ENCODE results near the gene CHRNA4. TPM values are rescaled to one million over a fixed set of nuclear protein-coding genes. Genes with fewer than 3 reads are reported as not detected.

Gene CHRNA4
- total RNA-seq, 2 donors from 2014 or later: 0.46 TPM; not detected in 1

DNA sequence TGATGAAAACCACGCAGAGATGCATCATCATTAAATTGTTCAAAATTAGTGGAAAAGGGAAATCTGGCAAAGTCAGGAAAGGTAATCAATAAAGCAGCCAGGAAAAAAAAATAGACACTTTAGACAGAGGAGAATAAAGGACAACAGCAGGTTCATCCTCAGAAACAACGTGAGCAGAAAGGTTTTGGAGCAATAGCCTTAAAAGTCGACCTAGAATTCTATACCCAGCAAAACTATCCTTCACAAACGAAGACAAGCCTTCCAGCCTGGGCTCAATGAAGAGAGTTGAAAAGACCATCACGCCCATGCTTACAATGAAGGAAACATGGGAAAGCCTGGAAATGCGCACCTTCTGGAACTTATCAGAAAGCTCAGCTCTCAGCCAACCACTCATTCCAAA is 24.7 kb upstream of the CHRNA4 start:
- Histone ChIP-seq H3K27me3 (ENCODE audit: control insufficient read depth, insufficient read depth, low read length, poor library complexity, severe bottlenecking) (no peaks in the 10 kb centered on the region), H3K36me3 (ENCODE audit: control insufficient read depth, insufficient read depth, low read length) (no peaks in the 10 kb centered on the region), H3K27ac (ENCODE audit: low read depth, low read length) (no peak overlapping the region), H3K4me3 (ENCODE audit: low read length) (no peak overlapping the region), H3K4me1 (ENCODE audit: control insufficient read depth, insufficient read depth, low read length) (no peaks in the 10 kb centered on the region), H3K9ac (ENCODE audit: extremely low read depth, low read length, poor library complexity, severe bottlenecking) (no peak overlapping the region), H3K9me3 (ENCODE audit: control insufficient read depth, low read length) (peaks cover 31% of the 10 kb centered on the region)
- TF ChIP-seq, protein P1, sequence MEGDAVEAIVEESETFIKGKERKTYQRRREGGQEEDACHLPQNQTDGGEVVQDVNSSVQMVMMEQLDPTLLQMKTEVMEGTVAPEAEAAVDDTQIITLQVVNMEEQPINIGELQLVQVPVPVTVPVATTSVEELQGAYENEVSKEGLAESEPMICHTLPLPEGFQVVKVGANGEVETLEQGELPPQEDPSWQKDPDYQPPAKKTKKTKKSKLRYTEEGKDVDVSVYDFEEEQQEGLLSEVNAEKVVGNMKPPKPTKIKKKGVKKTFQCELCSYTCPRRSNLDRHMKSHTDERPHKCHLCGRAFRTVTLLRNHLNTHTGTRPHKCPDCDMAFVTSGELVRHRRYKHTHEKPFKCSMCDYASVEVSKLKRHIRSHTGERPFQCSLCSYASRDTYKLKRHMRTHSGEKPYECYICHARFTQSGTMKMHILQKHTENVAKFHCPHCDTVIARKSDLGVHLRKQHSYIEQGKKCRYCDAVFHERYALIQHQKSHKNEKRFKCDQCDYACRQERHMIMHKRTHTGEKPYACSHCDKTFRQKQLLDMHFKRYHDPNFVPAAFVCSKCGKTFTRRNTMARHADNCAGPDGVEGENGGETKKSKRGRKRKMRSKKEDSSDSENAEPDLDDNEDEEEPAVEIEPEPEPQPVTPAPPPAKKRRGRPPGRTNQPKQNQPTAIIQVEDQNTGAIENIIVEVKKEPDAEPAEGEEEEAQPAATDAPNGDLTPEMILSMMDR (conservative IDR thresholded peaks at IDR 0.05): no peak
- no peak overlapping the region for H3K27ac Mint-ChIP-seq
- DNase-seq: no peak
- no peak overlapping the region for H3K4me3 Mint-ChIP-seq
- no peaks in the 10 kb centered on the region for H3K4me1 Mint-ChIP-seq
- no peaks in the 10 kb centered on the region for H3K36me3 Mint-ChIP-seq (ENCODE audit: low read depth)
- peaks cover 44% of the 10 kb centered on the region for H3K9me3 Mint-ChIP-seq
- H3K27me3 Mint-ChIP-seq (ENCODE audit: insufficient read depth): no peaks in the 10 kb centered on the region
- WGBS, 2 experiments (ENCODE audit: insufficient coverage in 1 of 2, insufficient read length in 1 of 2): 86 to 96% methylated on average over 5 to 6 of the region's 6 CpGs

DNA sequence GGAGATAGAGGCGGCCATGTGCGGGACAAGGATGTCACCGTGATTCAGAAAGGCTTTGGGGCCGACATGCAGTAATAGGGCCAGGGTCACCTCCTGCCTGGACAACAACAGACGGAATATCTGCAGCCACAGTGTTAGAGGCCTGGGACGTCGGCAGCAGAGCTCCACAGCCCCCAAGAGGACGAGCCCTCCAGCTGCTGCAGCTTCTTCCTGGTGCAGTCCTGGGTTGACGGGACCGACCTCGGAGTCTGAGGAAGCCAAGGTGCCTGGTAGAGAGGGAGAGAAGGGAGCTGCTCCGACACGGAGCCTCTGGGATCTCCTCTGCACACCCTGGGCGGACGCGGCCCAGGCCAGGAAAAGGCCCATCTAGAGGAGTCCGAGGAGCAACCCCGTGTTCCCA is 23.2 kb upstream of the CHRNA4 start:
- Mint-ChIP-seq H3K4me3 (no peak overlapping the region), H3K4me1 (no peaks in the 10 kb centered on the region), H3K9me3 (peaks cover 44% of the 10 kb centered on the region), H3K27ac (no peak overlapping the region), H3K27me3 (ENCODE audit: insufficient read depth) (no peaks in the 10 kb centered on the region), H3K36me3 (ENCODE audit: low read depth) (no peaks in the 10 kb centered on the region)
- H3K9me3 ChIP-seq (ENCODE audit: control insufficient read depth, low read length): peaks cover 31% of the 10 kb centered on the region
- H3K9ac ChIP-seq (ENCODE audit: extremely low read depth, low read length, poor library complexity, severe bottlenecking): no peak overlapping the region
- no peak overlapping the region for H3K27ac ChIP-seq (ENCODE audit: low read depth, low read length)
- no peaks in the 10 kb centered on the region for H3K4me1 ChIP-seq (ENCODE audit: control insufficient read depth, insufficient read depth, low read length)
- H3K36me3 ChIP-seq (ENCODE audit: control insufficient read depth, insufficient read depth, low read length): no peaks in the 10 kb centered on the region
- no peak overlapping the region for H3K4me3 ChIP-seq (ENCODE audit: low read length)
- 90 to 93% methylated on average over 15 to 18 of the region's 18 CpGs for WGBS, 2 experiments (ENCODE audit: insufficient coverage in 1 of 2, insufficient read length in 1 of 2)
- no peak for DNase-seq
- TF ChIP-seq, protein P1 (conservative IDR thresholded peaks at IDR 0.05): no peak
- no peaks in the 10 kb centered on the region for H3K27me3 ChIP-seq (ENCODE audit: control insufficient read depth, insufficient read depth, low read length, poor library complexity, severe bottlenecking)

DNA sequence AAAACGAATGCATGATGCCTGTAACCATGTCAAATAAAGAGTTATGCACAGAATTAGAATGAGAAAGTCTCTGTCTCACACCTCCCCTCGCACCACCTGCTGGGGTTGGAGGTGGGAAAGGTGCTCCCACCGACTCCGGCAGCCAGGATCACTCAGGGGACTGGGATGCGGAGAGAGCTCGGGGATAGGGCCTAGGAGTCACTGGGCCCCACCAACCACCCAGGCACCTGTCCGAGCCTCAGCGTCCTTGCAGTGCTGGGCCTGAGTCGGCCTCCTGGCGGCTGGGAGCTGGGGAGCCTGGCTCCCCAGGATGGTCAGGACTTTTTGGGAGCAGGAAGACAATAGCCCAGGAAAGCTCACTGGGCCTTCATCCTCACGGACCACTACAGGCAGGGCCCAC is 22.4 kb upstream of the CHRNA4 start:
- peaks cover 31% of the 10 kb centered on the region for H3K9me3 ChIP-seq (ENCODE audit: control insufficient read depth, low read length)
- H3K4me1 ChIP-seq (ENCODE audit: control insufficient read depth, insufficient read depth, low read length): no peaks in the 10 kb centered on the region
- H3K4me3 ChIP-seq (ENCODE audit: low read length): no peak overlapping the region
- WGBS, 2 experiments (ENCODE audit: insufficient coverage in 1 of 2, insufficient read length in 1 of 2): 72 to 80% methylated on average over 10 to 11 of the region's 11 CpGs
- Mint-ChIP-seq H3K4me1 (peaks cover under 1% of the 10 kb centered on the region), H3K27me3 (ENCODE audit: insufficient read depth) (no peaks in the 10 kb centered on the region), H3K36me3 (ENCODE audit: low read depth) (no peaks in the 10 kb centered on the region), H3K4me3 (no peak overlapping the region), H3K9me3 (peaks cover 40% of the 10 kb centered on the region), H3K27ac (no peak overlapping the region)
- H3K27ac ChIP-seq (ENCODE audit: low read depth, low read length): no peak overlapping the region
- peak; percentile 74 for DNase-seq
- TF ChIP-seq, protein P1 (conservative IDR thresholded peaks at IDR 0.05): no peak
- no peaks in the 10 kb centered on the region for H3K36me3 ChIP-seq (ENCODE audit: control insufficient read depth, insufficient read depth, low read length)
- H3K27me3 ChIP-seq (ENCODE audit: control insufficient read depth, insufficient read depth, low read length, poor library complexity, severe bottlenecking): no peaks in the 10 kb centered on the region
- H3K9ac ChIP-seq (ENCODE audit: extremely low read depth, low read length, poor library complexity, severe bottlenecking): no peak overlapping the region
